Measurements from ENCODE around the gene ARHGEF10L.
"Not testable (repeated sequence)": the region's sequence is repeated elsewhere in the genome, so short reads cannot be mapped to it uniquely, and the experiment has no call there.

The ARHGEF10L gene

DNA sequence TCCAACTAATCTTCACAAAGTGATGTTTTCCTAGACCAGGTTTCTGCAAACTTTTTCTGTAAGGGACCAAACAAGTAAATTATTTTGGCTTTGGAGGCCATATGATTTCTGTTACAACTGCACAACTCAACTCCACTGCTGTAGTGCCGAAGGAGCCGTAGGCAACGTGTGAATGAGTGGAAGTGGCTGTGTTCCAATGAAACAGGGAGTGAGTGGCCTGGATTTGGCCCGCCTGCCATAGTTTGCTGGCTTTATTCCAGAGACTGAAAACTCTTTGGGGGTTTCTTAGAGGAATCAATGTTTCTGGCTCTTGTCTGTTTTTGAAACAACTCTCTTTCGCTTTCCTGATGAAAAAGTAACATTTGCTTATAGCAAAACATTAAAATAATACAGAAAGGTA is 203.1 kb downstream of the ARHGEF10L start:
- no peak for DNase-seq (ENCODE audit: low spot score)

DNA sequence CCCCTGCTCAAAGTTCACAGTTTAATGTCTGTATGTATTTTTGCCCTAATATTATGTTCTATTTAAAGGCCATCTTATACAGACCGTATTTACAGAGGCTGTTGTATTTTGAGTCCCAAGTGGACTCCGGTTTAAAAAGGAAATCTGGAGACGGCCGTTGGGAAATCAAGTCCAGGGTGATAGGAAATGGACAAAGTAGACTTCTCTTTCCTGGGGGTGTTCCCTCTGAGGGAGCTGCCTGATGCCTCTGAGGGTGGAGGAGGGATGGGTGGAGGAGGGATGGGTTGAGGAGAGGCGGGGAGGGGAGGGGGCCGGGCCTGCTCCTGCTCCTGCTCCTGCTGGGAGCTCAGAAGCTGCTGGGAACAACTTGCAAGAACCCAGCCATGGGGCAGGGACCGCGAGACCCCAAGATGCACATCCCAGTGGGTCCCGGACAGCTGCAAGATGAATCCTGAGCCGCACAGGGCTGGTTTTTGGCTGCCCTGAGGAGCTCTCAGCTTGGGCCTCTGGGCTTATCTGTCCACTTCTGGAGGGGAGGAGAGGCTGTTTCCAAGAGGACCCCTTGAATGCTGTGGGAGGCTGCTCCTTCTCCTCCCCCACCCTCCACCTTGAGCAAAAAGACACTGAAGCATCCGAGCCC is 203.6 kb downstream of the ARHGEF10L start:
- DNase-seq (ENCODE audit: low spot score), result no peak

DNA sequence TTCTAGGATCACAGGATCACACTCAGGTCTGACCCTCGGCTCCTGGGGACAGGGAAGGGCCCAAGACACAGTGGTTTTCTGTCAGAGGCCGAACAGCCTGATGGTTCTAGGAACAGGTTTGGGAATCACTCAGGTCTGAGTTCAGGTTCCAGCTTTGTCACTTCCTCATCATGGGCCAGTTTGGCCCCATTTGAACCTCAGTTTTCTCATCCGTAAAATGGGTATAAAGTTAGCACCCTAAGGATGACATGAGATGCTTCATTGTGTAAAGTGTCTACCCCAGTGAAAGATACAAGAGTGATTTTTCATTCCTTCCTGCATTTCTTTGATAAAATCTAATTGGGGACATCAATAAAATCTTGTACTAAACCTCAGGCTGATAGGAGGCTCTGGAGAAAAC is 204.4 kb downstream of the ARHGEF10L start:
- DNase-seq (ENCODE audit: low spot score), result no peak

- DNase-seq (ENCODE audit: low spot score), result no peak
Measured at GRCh38 chr1:17744666-17745478, 205.4 kb downstream of the ARHGEF10L start.

GRCh38 chr1:17745479-17745955 is 206.0 kb downstream of the ARHGEF10L start:
- no peak for DNase-seq (ENCODE audit: low spot score)

DNA sequence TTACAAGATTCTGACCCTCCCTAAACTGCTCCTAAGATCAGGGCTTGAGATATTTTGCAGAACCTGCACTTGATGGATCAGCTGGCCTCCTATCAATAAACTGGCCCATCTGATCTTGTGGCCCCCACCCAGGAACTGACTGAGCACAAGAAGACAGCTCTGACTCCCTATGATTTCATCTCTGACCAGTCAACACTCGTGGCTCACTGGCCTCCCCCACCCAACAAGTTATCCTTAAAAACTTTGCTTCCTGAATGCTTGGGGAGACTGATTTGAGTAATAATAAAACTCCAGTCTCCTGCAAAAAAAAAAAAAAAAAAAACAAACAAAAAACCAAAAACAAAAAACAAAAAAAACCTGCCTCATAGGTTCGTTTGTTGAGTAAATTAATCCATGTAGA is 206.8 kb downstream of the ARHGEF10L start:
- DNase-seq (ENCODE audit: low spot score), result not testable (repeated sequence)

DNA sequence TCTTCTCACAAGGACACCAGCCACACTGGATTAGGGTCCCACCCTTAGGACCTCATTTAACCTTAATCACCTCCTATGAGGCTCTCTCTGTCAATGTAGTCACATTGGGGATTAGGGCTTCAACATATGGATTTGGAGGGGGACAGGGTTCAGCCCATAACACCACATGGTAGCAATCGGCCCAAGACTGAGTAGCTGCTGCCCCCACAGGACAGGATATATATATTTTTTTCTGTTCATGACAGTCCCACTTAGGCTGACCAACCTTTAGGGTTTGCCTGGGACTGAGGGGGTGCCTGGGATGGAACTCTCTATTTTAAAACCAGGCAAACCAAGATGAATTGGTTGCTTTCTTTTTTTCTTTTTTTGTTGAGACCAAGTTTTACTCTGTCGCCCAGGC is 207.4 kb downstream of the ARHGEF10L start:
- no peak for DNase-seq (ENCODE audit: low spot score)
